SK-N-SH treated with all-trans-retinoic acid at 6 μM for 48 hours (cell line): Measurements from ENCODE around the gene CDC42BPB.

ENCODE experiments used
- CREB5 ChIP-seq: fragments of 250-450 bp; sonication (Bioruptor Pico); IDR thresholded peaks from 2 replicates; pipeline ENCODE4 v1.5.1; 2020; ENCODE audit warnings: low read depth, mild to moderate bottlenecking, moderate library complexity
- CSRNP3 ChIP-seq: fragments of 250-450 bp; sonication (Bioruptor Pico); IDR thresholded peaks from 2 replicates; pipeline ENCODE4 v1.5.1; 2021; ENCODE audit warnings: mild to moderate bottlenecking, moderate library complexity
- ESRRG ChIP-seq: fragments of 250-450 bp; sonication (Bioruptor Pico); IDR thresholded peaks from 2 replicates; pipeline ENCODE4 v1.6.1; 2021; ENCODE audit warnings: mild to moderate bottlenecking
- OSR1 ChIP-seq: fragments of 250-450 bp; sonication (Bioruptor Pico); IDR thresholded peaks from 2 replicates; pipeline ENCODE4 v1.8.0; 2022; ENCODE audit warnings: moderate library complexity, mild to moderate bottlenecking, inconsistent platforms
- PPARA ChIP-seq: fragments of 250-450 bp; sonication (Bioruptor Pico); IDR thresholded peaks from 2 replicates; pipeline ENCODE4 v1.5.0; 2020; ENCODE audit warnings: mild to moderate bottlenecking, borderline replicate concordance
- RARB ChIP-seq: fragments of 250-450 bp; sonication (Bioruptor Pico); IDR thresholded peaks from 2 replicates; pipeline ENCODE4 v1.8.0; 2021; ENCODE audit warnings: mild to moderate bottlenecking, moderate library complexity
- SNAI2 ChIP-seq: fragments of 250-450 bp; sonication (Bioruptor Pico); IDR thresholded peaks from 2 replicates; pipeline ENCODE4 v1.5.0; 2020; ENCODE audit warnings: mild to moderate bottlenecking, moderate library complexity
- ZFP30 ChIP-seq: fragments of 450-650 bp; formaldehyde crosslinking; IDR thresholded peaks from 2 replicates; pipeline ENCODE4 v1.5.0; 2022; ENCODE audit warnings: mild to moderate bottlenecking, moderate library complexity
- TF ChIP-seq, protein P1 (sequence below): fragments of 250-450 bp; sonication (Bioruptor Pico); IDR thresholded peaks from 2 replicates; pipeline ENCODE4 v1.8.0; 2020; ENCODE audit warnings: mild to moderate bottlenecking, moderate library complexity, borderline replicate concordance
- TF ChIP-seq, protein P2 (sequence below): fragments of 250-450 bp; sonication (Bioruptor Pico); IDR thresholded peaks from 2 replicates; pipeline ENCODE4 v1.8.0; 2021; ENCODE audit warnings: low read depth, mild to moderate bottlenecking, moderate library complexity, borderline replicate concordance

- TF ChIP-seq ZFP30 (CRISPR knock-in tag) (no peak), ESRRG (CRISPR knock-in tag) (no peak), OSR1 (CRISPR knock-in tag) (no peak), PPARA (CRISPR knock-in tag) (no peak), CSRNP3 (CRISPR knock-in tag) (no peak), CREB5 (CRISPR knock-in tag) (no peak), SNAI2 (CRISPR knock-in tag) (no peak), RARB (no peak)
- TF ChIP-seq, protein P1, sequence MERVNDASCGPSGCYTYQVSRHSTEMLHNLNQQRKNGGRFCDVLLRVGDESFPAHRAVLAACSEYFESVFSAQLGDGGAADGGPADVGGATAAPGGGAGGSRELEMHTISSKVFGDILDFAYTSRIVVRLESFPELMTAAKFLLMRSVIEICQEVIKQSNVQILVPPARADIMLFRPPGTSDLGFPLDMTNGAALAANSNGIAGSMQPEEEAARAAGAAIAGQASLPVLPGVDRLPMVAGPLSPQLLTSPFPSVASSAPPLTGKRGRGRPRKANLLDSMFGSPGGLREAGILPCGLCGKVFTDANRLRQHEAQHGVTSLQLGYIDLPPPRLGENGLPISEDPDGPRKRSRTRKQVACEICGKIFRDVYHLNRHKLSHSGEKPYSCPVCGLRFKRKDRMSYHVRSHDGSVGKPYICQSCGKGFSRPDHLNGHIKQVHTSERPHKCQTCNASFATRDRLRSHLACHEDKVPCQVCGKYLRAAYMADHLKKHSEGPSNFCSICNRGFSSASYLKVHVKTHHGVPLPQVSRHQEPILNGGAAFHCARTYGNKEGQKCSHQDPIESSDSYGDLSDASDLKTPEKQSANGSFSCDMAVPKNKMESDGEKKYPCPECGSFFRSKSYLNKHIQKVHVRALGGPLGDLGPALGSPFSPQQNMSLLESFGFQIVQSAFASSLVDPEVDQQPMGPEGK (CRISPR knock-in tag) = no peak
- TF ChIP-seq, protein P2, sequence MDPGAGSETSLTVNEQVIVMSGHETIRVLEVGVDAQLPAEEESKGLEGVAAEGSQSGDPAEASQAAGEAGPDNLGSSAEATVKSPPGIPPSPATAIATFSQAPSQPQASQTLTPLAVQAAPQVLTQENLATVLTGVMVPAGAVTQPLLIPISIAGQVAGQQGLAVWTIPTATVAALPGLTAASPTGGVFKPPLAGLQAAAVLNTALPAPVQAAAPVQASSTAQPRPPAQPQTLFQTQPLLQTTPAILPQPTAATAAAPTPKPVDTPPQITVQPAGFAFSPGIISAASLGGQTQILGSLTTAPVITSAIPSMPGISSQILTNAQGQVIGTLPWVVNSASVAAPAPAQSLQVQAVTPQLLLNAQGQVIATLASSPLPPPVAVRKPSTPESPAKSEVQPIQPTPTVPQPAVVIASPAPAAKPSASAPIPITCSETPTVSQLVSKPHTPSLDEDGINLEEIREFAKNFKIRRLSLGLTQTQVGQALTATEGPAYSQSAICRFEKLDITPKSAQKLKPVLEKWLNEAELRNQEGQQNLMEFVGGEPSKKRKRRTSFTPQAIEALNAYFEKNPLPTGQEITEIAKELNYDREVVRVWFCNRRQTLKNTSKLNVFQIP = no peak
Observed at GRCh38 chr14:102968306-102968705, 89.0 kb downstream of the CDC42BPB start.
